GM12801 (cell line): ENCODE measurements around the gene LGSN.

ENCODE experiments used
- CTCF ChIP-seq: IDR thresholded peaks from one replicate; pipeline ENCODE4 v1.5.1; 2011; ENCODE audit warnings: control low read depth; ENCODE audit not compliant: insufficient read length; ENCODE audit errors: extremely low read depth

The LGSN gene, protein sequence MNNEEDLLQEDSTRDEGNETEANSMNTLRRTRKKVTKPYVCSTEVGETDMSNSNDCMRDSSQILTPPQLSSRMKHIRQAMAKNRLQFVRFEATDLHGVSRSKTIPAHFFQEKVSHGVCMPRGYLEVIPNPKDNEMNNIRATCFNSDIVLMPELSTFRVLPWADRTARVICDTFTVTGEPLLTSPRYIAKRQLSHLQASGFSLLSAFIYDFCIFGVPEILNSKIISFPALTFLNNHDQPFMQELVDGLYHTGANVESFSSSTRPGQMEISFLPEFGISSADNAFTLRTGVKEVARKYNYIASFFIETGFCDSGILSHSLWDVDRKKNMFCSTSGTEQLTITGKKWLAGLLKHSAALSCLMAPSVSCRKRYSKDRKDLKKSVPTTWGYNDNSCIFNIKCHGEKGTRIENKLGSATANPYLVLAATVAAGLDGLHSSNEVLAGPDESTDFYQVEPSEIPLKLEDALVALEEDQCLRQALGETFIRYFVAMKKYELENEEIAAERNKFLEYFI

GRCh38 chr6:63319939-63320338, at the start of gene LGSN:
TSS of gene LGSN (minus strand) at chr6:63319983. CDS start at chr6:63319943, 40 bp downstream.
- TF ChIP-seq CTCF, result no peak

- TF ChIP-seq CTCF, result no peak
Measured at GRCh38 chr6:63368347-63368746, 48.6 kb upstream of the LGSN start.

DNA sequence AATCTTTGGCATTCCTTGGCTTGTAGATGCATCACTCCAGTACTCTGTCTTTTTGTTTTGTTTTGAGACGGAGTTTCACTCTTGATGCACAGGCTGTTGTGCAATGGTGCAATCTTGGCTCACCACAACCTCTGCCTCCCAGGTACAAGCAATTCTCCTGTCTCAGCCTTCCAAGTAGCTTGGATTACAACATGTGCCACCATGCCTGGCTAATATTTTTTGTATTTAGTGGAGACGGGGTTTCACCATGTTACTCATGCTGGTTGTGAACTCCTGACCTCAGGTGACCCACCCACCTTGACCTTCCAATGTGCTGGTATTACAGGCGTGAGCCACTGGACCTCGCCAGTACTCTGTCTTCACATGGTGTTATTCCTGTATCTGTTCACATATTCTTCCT, 35.8 kb upstream of the LGSN start:
- no peak for TF ChIP-seq CTCF

- TF ChIP-seq CTCF, result no peak
Measured at GRCh38 chr6:63353286-63353630, 33.5 kb upstream of the LGSN start.

DNA sequence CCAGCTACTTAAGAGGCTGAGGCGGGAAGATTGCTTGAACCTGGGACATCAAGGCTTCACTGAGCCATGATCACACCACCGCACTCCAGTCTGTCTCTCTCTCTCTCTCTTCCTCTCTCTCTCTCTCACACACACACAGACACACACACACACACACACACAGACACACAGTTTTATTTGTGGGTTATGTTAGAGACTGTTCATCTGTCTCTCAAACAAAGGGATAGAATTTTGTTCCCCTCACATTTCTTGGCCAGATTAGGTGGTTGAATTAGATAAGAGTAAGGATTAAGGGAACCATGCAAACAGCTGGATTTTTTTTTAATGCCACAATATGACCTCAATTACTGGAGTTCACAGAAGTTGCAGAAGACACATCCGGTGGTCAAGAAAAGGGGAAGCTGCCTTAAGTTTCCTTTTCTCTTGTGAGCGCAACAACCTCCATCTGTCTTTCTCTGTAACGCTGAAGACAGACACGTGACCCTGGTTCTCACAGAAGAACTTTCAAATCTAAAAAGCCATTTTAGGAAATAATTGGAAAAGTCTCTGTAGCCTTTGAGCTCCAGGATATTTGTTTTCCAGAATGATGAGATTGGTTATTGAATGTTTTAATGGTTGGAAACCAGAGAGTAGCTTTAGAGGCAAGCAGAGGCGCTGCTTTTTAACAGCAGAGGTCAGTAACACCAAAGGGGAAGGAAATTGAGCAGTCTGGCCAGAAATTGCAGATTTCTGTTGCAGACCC, 32.9 kb upstream of the LGSN start:
- TF ChIP-seq CTCF, result peak; percentile 37

GRCh38 chr6:63352069-63352543, 32.3 kb upstream of the LGSN start:
- TF ChIP-seq CTCF, result no peak

DNA sequence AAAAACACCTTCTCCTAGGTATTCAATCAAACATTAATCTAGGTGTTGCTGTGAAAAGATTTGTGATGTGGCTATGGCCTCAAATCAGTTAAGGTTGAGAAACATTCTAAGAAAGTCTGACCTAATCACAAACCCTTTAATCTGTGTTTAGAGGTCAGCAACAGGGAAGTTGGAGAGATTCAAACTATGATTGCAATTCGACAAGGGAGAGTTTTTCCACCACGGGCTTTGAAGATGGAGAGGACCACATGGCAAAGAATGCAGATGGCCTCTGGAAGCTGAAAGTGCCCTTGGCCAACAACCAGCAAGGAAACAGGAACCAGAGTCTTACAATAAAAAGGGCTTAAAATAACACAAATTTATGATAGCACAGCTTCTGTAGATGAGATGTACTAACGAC, 29.6 kb upstream of the LGSN start:
- no peak for TF ChIP-seq CTCF
